AG20443 (cell line): ENCODE data around the gene APLF.
"Not testable (repeated sequence)": the region's sequence is repeated elsewhere in the genome, so short reads cannot be mapped to it uniquely, and the experiment has no call there.

Experiments used
- DNase-seq: peaks from one replicate; pipeline ENCODE4 v3.0.0; 2012; ENCODE audit warnings: low spot score, mixed read lengths

Gene APLF

GRCh38 chr2:68579689-68580088, 112.3 kb downstream of the APLF start:
- DNase-seq, result no peak

GRCh38 chr2:68588589-68588988, 121.2 kb downstream of the APLF start:
- no peak for DNase-seq

- DNase-seq, result no peak
Observed at GRCh38 chr2:68589963-68590362, 122.6 kb downstream of the APLF start.

- no peak for DNase-seq
Observed at GRCh38 chr2:68590702-68591101, 123.3 kb downstream of the APLF start.

DNA sequence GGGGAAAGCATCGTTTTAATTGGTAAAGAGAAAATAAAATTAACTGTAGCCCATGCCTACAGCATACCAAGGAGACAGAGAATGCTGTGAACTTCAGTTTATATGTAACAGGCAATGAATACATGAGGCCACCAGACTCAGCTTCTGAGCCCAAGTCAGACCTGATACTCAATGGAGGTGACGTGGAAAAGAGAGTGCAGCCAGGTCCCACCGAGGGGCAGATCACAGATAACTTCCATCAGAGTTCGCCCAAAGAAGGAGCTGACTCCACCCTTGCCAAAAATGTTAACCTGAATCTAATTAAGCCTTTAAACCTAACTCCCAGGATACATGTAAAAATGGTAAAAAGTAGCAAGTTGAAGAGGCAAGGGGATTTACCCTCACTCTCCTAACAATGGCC, 123.8 kb downstream of the APLF start:
- DNase-seq, result no peak

DNA sequence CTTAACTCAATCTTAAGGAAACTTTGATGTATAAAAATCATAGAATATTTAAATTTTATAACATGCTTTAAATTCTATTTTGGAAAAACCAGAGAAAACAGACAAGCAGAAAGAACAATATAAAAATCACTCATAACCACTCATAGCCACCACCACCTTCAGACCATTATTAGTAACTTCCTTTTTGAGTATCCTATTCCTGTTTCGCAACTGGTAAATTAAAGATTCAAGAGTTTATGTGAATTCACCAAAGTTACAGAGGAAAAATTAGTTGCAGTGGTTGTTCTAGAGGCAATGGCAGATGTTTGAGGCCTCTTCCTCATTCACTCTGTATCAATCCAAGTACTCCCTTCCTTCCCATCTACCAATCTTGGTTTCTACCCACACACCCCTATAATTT, 126.7 kb downstream of the APLF start:
- no peak for DNase-seq

DNA sequence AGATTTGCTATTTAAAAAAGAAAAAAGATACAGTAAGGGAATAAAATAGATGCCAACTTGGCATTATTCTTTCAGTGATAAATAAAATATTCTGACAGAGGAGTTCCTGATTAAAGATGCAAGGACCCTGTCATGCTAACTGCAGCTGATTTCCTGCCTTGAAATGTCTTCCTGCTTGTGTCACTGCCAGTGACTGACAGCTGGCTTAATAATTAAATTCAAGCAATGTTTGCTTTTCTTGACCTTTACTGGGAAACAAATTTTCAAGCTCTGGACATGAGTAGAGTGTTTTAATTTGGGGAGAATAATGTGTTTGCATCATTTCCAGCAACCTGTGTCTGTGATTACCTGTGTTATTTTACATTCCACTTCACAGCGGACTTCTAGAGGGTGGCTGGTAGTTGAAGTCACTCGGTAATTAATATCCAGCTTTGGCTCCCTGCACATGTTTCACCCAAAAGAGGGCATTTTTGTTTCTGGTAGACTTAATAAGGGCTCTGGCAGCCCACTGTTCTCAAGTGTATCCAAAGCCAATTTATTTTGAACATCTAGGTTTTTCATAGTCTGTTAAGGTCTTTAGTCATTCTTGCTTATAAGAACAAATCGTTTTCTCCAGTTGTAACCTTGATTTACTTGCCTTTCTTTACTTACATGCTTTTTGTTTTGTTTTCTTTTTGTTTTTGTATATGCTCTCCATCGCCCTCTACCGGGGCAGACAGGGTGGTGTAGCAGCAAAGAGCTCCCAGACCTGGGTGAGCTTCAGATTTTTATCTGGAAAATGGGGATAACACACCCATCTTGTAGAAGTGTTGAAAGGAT, 127.5 kb downstream of the APLF start:
- DNase-seq, result peak; percentile 71

GRCh38 chr2:68595493-68595785, 128.1 kb downstream of the APLF start:
- DNase-seq, result not testable (repeated sequence)

DNA sequence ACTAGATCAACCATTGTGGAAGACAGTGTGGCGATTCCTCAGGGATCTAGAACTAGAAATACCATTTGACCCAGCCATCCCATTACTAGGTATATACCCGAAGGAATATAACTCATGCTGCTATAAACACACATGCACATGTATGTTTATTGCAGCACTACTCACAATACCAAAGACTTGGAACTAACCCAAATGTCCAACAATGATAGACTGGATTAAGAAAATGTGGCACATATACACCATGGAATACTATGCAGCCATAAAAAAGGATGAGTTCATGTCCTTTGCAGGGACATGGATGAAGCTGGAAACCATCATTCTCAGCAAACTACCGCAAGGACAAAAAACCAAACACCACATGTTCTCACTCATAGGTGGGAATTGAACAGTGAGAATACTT, 133.1 kb downstream of the APLF start:
- DNase-seq, result not testable (repeated sequence)

DNA sequence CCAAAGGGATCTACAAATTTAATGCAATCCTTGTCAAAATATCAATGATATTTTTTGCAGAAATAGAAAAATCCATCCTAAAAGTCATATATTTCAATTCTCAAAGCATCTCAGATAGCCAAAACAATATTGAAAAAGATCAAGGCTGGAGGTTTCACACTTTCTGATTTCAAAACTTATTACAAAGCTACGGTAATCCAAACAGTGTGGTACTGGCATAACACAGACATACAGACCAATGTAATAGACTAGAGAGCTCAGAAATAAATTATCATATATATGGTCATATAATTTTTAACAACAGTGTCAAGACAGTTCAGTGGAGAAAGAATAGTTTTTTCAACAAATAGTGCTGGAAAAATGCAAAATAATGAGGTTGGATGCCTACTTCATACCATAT, 135.7 kb downstream of the APLF start:
- no peak for DNase-seq

- DNase-seq, result no peak
Observed at GRCh38 chr2:68604077-68604476, 136.7 kb downstream of the APLF start.

DNA sequence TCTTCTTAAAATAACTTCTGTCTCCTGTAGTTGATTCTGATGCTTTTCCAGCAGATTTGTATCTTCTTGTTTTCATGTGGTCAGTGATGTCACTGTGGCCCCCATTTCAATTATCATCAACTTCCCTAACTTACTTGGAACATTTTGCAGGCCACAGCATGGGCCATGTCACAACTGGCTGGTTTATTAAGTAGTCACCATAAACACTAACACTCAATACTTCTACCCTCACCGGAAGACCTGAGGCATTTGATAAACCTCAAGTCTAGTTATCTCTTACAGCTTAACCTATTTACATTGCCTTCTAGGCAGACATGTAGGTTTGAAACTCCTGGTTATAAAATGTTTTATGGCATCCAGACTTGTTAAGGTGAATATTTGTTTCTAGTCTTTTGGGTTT, 138.6 kb downstream of the APLF start:
- DNase-seq, result no peak

GRCh38 chr2:68606759-68607158, 139.4 kb downstream of the APLF start:
- no peak for DNase-seq

DNA sequence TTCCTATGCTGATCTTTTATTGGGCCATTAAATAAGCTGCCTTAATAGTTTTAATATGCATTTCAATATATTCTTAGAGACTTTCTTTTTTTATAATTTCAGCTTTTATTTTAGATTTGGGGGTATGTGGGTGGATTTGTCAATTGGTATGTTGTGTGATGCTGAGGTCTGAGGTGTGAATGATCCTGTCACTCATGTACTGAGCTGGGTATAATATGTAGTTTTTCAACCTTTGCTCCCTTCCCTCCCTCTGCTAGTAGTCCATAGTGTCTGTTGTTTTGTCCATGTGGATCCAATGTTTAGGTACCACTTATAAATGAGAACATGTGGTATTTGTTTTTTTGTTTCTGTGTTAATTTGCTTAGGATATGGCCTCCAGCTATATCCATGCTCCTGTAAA, 140.5 kb downstream of the APLF start:
- no peak for DNase-seq

GRCh38 chr2:68612765-68613519, 145.6 kb downstream of the APLF start:
- no peak for DNase-seq

DNA sequence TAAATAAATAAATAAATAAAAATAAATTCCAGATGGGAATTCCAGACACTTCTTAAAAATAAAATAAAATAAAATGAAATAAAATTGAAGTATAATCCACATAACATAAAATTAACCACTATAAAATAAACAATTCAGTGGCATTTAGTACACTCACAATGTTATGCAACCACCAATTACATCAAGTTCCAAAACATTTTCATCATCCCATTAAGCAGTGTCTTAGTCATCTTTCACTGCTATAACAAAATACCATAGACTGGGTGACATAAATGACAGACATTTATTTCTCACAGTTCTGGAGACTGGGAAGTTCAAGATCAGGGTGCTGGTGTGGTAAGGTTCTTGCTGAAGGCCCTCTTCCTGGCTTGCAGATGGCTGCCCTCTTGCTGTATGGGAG, 153.4 kb downstream of the APLF start:
- DNase-seq, result no peak

- no peak for DNase-seq
Observed at GRCh38 chr2:68623820-68624219, 156.4 kb downstream of the APLF start.

- DNase-seq, result no peak
Observed at GRCh38 chr2:68627615-68628014, 160.2 kb downstream of the APLF start.
